Iris pigment epithelial cell (primary cell): ENCODE data around the gene SLC10A7.

Experiments used
- DNase-seq: peaks from one replicate; pipeline ENCODE4 v3.0.0-alpha.2; 2011; ENCODE audit warnings: low read depth

The SLC10A7 gene

DNA sequence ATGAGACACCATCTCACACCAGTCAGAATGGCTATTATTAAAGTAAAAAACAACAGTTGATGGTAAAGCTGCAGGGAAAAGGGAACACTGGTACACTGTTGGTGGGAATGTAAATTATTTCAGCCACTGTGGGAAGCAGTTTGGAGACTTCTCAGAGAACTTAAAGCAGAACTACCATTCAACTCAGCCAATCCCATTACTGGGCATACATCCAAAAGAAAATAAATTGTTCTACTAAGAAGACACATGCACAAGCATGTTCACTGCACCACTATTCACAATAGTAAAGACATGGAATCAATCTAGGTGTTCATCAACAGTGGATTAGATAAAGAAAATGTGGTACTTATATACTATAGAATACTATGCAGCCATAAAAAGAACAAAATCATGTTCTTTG, 172.4 kb downstream of the SLC10A7 start:
- no peak for DNase-seq

DNA sequence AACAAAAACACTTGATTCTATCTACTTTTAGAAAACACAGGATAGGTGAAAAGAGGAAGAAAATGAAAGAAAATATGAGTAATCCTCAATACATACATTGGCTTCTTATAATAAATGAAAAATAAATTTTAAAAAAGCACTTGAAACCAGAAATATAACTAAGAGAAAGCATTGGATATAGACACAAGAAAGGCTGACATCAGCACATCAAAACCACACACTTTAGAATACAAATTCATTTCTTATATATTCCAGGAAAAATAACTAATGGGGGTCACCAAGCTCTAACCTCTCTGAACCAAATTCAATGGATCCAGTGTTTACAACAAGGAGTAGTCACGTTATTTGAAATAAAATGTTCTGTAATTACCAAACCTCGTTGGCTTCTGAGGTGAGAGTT, 173.9 kb downstream of the SLC10A7 start:
- no peak for DNase-seq

DNA sequence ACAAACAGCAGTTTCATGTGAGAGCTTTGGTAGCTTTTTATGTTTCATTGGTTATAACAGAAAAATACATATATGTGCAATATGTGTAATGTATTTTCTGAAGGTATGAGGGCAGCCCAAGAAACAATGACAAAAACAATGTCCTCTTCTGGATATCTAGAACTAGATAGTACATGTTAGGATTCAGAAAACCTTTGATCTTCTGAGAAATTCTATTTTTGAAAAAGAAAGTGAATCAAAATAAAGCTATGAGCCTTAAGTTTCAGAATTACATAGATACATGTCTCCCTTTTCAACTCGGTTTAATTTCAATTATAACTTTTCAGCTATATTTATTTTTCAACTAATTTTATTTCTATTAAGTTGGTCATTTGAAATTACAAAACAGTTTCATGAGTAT, 175.5 kb downstream of the SLC10A7 start:
- no peak for DNase-seq

DNA sequence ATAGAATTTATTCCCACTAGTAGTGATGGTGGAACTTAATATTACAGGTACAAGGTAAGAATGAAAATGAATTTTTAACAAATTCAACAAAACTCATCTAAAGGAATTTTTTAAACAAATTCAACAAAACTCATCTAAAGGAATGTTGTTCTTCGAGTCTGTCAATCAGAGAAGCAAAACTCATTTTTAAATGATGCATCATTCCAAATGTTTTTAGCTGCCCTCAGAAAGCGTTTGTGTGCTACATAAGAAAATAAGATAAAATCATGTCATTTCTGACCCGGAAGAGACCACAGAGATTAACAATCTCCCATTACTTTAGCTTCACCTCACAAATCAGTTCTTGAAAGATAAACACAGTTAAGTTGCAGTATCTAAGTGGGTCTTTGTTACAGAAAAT, 178.0 kb downstream of the SLC10A7 start:
- no peak for DNase-seq

DNA sequence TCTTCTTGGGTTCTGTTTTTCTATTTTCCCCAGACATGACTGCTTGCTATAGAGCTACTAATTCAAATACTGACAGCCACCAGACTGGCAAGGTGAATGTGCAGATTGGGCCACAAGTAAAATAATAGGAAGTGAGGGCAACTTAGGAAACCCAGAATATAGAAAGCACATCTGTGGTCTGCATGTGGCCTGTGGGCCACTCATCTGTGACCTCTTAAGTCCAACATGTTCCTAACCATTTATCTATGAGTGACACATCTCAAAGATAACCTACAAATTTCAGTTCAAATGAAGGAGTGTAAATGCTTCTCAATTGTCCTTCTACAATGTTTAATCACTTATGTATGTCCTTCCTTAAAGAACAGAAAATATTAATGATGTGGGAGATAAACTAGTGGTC, 178.5 kb downstream of the SLC10A7 start:
- DNase-seq = no peak

DNA sequence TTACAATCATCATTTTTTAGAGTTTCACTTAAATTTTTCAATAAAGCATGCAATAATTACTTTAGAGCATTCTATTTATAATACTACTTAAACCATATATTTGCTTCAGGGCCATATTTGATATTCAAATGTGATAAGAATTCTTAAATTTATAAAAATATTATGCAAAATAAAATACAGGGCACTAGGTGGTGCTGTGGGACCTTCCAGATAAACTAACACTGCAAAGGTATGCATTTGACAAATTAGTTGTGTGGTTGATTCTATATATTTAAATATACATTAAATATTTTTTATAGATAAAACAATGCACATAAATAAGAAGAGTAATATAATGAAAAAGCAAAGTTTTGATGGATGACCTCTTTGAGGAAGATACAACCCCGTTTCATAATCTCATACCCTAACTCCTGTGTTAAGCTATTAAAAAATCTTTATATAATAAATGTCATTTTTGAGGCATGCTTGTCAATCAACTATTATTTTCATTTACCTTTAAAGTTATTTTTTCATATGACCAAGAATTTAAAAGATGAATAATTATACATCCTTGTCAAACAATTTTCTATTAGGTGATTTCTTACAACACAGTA, 179.0 kb downstream of the SLC10A7 start:
- peak; percentile 47 for DNase-seq

DNA sequence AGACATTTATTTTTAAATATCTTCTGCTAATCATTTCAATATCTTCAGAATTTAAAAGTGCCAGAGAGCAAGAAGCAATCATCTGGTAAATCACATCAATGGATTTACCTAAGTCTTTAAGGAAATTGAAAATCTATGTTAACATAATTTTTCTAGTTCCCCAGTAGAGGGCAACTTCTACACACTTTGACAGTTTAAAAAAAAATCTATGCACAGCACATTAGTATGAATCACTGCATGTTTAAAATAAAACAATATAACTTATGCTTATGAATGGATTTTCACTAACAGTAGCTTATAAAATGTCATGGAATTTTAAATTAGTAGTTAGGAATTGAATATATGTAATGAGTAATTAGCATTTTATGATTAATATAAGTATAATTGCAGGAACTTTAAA, 180.9 kb downstream of the SLC10A7 start:
- DNase-seq = peak; percentile 29

DNA sequence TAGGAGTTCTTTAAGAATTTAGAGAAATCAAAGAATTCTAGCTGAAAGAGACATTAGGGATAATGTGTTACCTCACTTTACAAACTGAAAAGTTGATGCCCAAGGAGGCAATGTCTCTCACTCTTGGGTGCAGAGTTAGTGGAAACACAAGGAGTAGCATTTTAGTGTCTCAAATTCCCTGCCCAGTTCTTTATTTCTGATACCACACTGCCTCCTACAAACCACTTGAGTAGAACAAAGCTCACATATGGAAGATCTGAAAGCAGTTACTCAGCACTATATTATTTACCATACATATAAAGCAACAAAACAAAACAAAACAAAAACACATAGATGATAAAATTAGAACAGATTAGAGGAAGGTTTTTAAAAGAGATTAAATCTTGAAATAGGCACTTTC, 183.2 kb downstream of the SLC10A7 start:
- DNase-seq = no peak

DNA sequence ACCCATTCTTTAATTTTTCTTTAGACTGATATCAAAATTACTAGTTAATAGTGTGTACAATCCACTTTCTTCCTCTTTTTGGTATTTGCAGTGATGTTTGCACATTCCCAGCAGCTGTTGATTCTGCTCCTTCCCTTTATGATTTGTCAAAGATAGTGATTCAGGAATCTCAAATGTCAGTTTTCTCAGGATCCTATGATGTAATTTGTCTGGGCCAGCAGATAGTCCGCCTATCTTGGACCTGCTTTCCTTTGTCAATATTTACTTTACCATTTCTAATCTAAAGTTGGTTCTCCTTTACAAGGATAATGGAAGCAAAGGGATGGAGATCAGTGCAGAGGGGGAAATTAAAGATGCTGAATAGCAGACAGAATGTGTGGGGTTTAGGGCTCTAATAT, 185.3 kb downstream of the SLC10A7 start:
- peak; percentile 33 for DNase-seq

DNA sequence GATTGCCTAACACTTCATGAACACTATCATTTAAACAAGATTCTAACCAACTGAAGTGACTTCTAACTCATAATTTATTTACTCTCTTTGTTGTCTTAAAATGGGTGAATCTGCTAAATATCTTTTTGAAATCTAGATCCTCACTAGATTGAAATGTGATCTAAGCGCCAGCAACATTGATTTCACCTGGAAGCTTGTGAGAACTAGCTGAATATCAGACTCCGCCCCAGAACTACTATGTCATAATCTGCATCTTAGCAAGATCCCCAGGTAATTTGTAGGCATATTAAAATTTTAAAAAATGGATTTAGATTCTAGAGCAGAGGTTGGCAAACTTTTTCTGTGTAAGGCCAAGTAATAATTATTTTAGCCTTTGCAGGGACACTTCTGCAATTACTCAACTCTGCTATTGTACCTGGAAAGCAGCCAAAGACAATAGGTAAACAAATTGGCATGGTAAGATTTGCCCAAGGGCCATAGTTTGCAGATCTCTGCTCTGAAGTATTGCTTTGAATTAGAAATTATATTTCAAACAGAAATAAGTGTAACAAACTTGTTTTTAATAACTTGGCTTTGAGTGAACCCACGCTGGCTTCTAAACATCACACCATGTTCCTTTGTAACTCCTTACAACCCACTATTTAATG, 185.9 kb downstream of the SLC10A7 start:
- no peak for DNase-seq

DNA sequence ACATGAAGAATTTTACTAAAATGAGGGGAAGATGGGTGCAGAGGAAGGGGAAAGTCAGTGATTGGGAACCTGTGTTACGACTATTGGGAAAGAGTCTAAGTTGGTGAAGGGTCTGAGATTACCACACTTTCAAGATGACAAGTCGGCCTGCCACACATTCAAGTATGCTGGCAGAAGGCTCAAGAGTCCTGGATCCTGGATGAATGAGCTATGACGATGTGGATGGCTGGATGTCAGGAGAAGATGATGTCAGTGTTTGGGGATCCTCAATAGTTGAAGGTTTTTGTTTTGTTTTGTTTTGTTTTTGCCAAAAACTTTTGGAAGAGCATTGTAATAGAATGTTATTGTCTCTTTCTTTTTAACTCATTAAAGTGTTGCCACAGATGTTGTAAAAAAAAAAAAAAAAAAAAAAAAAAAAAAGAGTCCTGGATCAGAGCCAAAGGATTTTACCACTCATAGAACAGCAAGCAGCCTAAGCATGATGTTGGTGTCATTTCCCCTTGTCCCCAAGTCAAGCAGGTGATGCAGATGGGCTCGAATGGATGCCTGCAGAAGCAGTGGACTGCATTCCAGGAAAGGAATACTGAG, 186.8 kb downstream of the SLC10A7 start:
- DNase-seq = no peak

DNA sequence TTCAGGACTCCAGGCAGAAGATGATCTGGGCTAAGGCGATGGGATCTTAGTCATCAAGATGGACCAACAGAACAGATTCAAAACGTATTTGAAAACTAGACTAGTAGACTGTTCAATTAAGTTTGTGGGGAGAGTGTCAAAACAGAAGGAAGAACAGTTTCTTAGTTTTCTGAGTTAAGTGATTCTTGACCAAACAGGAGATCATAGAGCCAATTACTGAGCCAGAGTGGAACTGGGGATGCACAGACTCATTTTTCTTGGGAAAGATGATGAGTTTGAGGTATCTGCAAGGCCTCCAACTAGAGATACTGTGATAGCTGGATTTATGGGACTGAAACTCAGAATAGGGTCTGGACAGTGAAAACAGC, 187.9 kb downstream of the SLC10A7 start:
- DNase-seq = no peak

DNA sequence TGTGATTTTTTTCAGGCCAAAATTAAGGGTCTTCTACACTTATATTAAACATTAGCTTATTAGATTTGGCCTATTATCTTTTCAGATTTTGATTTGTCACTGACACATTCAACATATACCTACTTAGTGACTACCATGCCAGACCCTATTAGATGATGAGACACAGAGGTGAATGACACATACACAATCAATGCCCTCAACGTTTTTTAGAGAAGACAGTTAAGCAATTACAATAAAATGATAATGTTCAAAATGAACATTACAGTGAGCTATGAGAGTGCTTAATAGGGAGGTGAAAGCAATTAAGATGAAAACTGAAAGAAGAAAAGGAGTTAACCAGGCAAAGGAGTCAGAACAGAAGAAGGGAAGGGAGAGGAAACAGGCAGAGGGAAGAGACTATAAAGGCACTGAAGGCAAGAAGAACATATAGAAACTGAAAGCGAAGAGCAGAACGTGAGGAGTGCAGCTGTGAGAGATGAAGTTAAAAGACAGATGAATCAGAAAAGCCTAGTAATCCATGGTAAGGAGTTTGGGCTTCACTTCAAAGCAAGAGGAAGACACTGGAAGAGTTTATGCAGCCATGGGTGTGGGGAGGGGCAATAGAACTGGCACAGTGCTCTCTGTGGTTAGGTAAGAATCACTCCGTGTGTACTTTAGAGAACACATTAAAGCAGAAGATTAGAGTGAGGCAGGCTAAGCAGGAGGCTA, 188.4 kb downstream of the SLC10A7 start:
- peak; percentile 89 for DNase-seq

DNA sequence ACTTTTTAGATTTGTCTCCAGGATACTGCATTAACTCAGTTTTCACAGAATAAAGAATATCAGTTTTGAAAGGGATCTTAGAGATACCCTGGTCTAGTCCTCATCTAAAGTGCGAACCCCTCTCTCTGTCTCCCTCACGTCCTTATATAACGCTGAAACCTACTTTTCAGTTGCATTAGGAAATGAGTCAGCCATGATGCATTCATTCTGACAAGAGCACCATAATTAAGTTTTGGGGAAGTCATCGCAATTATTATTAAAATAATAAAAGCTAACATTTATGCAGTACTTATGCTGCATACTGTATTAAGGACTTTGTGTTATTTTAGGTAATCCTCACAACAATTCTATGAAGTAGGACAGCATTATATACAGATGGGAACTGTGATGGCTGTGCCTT, 191.3 kb downstream of the SLC10A7 start:
- peak; percentile 54 for DNase-seq

DNA sequence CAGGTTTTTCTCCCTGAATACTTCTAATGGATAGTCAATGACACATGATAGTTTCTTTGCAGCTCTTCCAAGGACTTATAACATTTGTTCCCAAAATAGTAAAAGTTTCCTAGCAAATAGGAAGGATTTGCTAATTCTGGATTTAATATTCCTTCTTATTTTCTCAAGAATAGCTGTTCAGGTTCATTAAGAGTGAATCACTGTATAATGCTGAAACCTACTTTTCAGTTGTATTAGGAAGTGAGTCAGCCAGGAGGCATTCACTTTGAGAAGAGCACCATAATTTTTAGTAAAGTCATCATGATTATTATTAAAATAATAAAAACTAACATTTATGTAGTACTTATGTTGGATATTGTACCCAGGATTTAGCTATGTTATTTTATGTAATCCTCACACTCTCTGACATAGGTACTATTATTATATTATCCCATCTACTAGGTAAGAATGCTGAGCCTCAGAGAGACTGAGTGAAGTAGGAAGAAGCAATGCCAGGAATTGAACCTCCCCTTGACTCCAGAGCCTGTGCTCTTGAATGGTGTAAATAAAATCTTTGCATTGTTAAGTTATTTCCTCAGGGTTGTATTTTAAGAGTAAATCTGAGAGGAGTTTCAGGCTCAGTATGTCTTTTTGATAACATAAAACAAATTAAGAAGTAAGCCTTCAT, 192.6 kb downstream of the SLC10A7 start:
- peak; percentile 89 for DNase-seq

DNA sequence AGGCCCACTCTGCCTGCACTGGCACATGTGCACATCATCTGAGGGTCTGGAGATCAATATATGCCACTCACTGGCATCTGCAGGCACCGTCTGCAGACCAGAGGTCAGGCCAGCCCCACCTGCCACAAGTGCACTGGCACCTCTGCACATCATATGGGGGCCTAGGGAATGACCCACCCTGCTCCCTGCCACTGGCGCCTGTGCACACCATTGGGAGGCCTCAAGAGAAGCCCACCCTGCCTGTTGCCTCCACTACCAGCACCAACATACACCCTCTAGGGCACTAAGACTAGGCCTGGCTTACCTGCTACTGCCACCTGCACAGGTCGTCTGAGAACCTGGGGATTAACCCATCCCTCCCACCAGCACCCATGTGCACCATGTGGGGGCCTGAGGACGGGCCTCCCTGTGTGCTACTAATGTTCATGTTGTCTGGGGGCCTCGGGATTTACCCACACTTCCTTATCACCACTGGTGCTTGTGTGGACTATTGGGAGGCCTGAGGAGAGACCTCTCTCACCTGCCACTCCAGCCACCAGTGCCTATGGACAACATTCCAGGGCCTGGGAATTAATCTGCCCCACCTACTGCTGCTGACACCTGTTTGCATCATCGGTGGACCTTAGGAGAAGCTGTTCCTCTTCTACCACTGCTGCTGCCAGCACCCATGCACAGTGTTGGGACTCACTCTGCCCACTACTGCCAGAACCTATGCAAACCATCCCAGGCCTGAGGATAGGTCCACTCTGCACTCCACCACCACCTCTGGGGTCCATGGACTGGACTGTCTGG, 193.7 kb downstream of the SLC10A7 start:
- DNase-seq = no peak

DNA sequence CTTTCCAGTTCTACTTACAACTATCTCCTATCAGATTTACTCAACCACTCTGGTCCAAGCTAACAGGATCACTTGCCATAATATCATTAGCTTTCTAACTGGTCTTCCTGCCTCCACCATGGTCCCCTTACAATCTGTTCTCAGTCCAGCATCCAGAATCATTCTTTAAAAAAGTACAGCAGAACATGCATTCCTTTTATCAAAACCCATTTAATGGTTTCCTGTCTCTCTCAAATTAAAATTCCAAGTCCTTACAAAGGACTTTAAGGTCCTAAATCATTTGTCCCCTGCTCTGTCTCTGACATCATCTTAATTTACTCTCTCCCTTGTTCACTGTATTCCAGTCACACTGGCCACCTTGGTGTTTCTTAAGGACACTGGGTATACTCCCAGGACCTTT, 202.8 kb downstream of the SLC10A7 start:
- DNase-seq = no peak

DNA sequence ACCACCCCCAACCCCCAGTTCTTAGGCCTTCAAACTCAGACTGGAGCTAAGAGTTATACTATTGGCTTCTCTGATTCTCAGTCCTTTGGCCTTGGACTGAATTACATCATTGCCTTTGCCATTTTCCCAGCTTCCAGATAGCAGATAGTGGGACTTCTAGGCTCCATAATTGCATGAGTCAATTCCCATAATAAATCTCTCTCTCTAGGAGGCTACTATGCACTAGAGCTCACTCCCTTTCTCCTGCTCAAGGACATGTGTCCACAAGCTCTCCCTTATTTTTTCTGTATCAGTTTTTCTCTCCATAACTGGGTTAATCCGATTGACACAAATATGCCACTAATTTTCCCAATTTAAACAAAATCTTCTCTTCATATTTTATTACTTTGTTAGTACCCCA, 204.0 kb downstream of the SLC10A7 start:
- no peak for DNase-seq

DNA sequence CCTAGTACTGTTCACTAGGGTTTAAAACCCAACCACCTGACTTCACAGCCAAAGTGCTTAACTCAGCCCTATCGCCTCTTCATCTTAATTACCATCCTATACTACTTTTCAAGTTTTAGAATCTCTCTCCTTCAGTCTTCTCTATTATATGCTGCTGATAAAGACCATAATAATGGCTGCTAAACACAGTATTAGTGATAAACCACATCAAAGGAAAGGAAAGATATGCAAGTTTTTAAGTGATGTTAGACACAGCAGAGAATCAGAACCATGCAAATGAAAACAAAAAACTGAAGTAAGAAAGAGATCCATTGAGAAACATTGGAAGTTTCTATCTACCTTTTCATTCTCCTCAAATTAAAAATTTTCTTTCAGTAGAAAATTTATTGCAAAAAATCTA, 206.6 kb downstream of the SLC10A7 start:
- no peak for DNase-seq

DNA sequence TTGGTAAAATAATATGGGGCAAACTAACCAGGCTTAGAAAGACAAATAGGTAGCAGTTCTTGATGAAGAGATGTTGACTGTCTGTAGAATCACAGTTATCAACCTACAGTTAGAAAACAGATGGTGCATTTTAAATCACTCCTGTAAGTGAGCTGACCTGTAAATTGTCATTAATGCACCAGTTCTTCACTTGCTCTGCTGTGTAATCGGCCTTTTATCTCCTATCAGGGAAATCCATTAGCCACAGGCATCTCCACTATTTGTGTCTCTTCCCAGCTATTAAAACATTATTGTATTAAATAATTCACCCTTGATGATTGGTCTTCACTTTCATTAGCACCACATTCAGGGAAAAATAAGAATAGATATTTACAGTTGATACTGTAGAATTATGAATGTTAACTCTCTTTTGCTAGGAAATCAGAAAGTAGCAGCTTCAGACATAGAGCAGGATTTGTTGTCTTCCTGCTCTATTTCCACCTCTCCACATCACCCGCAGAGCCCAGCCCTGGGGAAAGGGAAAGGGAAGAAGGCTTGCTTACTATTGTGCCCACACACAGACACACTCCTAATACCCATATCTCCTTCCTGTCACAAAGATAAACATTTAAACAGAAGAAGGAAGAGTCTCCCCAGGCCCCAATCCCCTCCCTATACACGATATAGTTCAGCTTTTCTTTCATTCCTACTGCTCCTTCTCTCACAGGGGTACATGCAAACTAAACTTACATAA, 210.3 kb downstream of the SLC10A7 start:
- no peak for DNase-seq

DNA sequence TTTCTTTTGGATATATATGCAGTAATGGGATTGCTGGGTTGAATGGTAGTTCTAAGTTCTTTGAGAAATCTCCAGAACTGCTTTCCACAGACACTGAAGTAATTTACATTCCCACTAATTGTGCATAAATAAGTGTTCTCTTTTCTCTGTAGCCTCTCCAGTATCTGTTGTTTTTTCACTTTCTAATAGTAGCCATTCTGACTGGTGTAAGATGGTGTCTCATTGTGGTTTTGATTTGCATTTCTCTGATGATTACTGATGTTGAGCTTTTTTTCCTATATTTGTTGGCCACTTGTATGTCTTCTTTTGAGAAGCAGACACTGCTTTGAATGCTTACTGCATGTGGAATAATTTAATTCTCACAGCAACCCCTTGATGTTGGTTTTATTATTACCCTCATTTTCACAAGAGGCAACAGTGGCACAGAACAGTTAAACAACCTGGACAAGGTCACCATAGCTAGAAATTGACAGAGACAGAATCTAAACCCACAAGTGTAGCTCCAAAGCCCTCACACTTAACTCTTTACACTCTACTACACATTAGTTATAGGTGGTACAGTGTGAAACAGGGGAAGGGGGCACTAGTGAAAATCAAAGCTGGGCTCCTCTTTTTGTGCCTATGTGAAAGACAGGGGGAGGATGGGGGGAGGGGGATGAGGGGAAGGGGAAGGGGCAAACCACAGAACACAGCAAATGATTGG, 211.3 kb downstream of the SLC10A7 start:
- no peak for DNase-seq
